IPS-20b (cell line): ENCODE data around the gene DVL2.
"Not testable (repeated sequence)": the region's sequence is repeated elsewhere in the genome, so short reads cannot be mapped to it uniquely, and the experiment has no call there.

Source experiments
- H3K27ac ChIP-seq: one replicate; pipeline ENCODE4 v1.5.1; 2013; ENCODE audit warnings: low read length
- H3K27me3 ChIP-seq: 2 replicates; pipeline ENCODE4 v1.6.1; 2013; ENCODE audit warnings: mild to moderate bottlenecking, low read length, inconsistent platforms; ENCODE audit not compliant: insufficient read depth
- H3K36me3 ChIP-seq: 2 replicates; pipeline ENCODE4 v1.6.1; 2013; ENCODE audit warnings: low read depth, mild to moderate bottlenecking, inconsistent platforms, low read length, moderate library complexity; ENCODE audit not compliant: insufficient read depth
- H3K4me1 ChIP-seq: 2 replicates; pipeline ENCODE4 v1.6.1; 2013; ENCODE audit warnings: mild to moderate bottlenecking, control low read depth, inconsistent platforms, low read length, moderate library complexity; ENCODE audit not compliant: insufficient read depth
- H3K4me3 ChIP-seq: 2 replicates; pipeline ENCODE4 v1.5.1; 2013; ENCODE audit warnings: mild to moderate bottlenecking, low read length, inconsistent platforms
- H3K9ac ChIP-seq: 2 replicates; pipeline ENCODE4 v1.6.1; 2013; ENCODE audit warnings: low read depth, mild to moderate bottlenecking, inconsistent platforms, low read length, moderate library complexity
- H3K9me3 ChIP-seq: 2 replicates; pipeline ENCODE4 v1.6.1; 2013; ENCODE audit warnings: mild to moderate bottlenecking, low read depth, low read length, inconsistent platforms; ENCODE audit not compliant: insufficient read depth

Gene DVL2

GRCh38 chr17:7252176-7253043 lies 18.1 kb upstream of the DVL2 start, which contains the start of gene ELP5:
Gene ELP5, plus strand, starts transcription at chr17:7252215. Its CDS starts 336 bp downstream, at chr17:7252551.
- peak within 1 kb of the TSS; percentile 100 for H3K27ac ChIP-seq
- peak within 1 kb of the TSS; percentile 94 for H3K9ac ChIP-seq
- H3K27me3 ChIP-seq, result no peaks in the 10 kb centered on the region
- peak within 1 kb of the TSS; percentile 92 for H3K4me3 ChIP-seq
- H3K36me3 ChIP-seq, result peaks cover 37% of the 10 kb centered on the region
- no peaks in the 10 kb centered on the region for H3K9me3 ChIP-seq
- peaks cover 7% of the 10 kb centered on the region for H3K4me1 ChIP-seq

GRCh38 chr17:7251661-7252175 lies 17.4 kb upstream of the DVL2 start, which contains the start of gene CTDNEP1:
Gene CTDNEP1, minus strand, starts transcription at chr17:7251734. Its CDS starts 438 bp downstream, at chr17:7251296.
- H3K36me3 ChIP-seq, result peaks cover 37% of the 10 kb centered on the region
- peak within 1 kb of the TSS; percentile 92 for H3K4me3 ChIP-seq
- H3K9me3 ChIP-seq, result no peaks in the 10 kb centered on the region
- peak within 1 kb of the TSS; percentile 94 for H3K9ac ChIP-seq
- H3K4me1 ChIP-seq, result peaks cover 7% of the 10 kb centered on the region
- H3K27ac ChIP-seq, result peak within 1 kb of the TSS; percentile 100
- no peaks in the 10 kb centered on the region for H3K27me3 ChIP-seq

GRCh38 chr17:7250695-7251627 lies 16.6 kb upstream of the DVL2 start:
- Histone ChIP-seq H3K4me1 (peaks cover 7% of the 10 kb centered on the region), H3K27ac (peak overlapping the region; percentile 48), H3K36me3 (peaks cover 37% of the 10 kb centered on the region), H3K9me3 (no peaks in the 10 kb centered on the region), H3K9ac (peak overlapping the region; percentile 94), H3K27me3 (no peaks in the 10 kb centered on the region), H3K4me3 (peak overlapping the region; percentile 92)

- Histone ChIP-seq H3K9me3 (no peaks in the 10 kb centered on the region), H3K36me3 (peaks cover 34% of the 10 kb centered on the region), H3K4me3 (peak overlapping the region; percentile 92; the same call in 1 of the 2 replicates), H3K27me3 (no peaks in the 10 kb centered on the region), H3K27ac (no peak overlapping the region), H3K9ac (peak overlapping the region; percentile 94; the same call in 1 of the 2 replicates), H3K4me1 (peaks cover 7% of the 10 kb centered on the region)
Measured at GRCh38 chr17:7249830-7250229, 15.5 kb upstream of the DVL2 start.

GRCh38 chr17:7249214-7249613 lies 14.9 kb upstream of the DVL2 start:
- Histone ChIP-seq H3K27ac (no peak overlapping the region), H3K4me1 (peaks cover 7% of the 10 kb centered on the region), H3K9ac (0 out of 2 replicates have a peak overlapping the region, but pooled peaks have one; percentile 27), H3K27me3 (no peaks in the 10 kb centered on the region), H3K36me3 (peaks cover 34% of the 10 kb centered on the region), H3K9me3 (no peaks in the 10 kb centered on the region), H3K4me3 (no peak overlapping the region)

- Histone ChIP-seq H3K9ac (peak overlapping the region; percentile 27; the same call in 1 of the 2 replicates), H3K4me3 (no peak overlapping the region), H3K36me3 (peaks cover 34% of the 10 kb centered on the region), H3K9me3 (no peaks in the 10 kb centered on the region), H3K27ac (no peak overlapping the region), H3K4me1 (peaks cover 7% of the 10 kb centered on the region), H3K27me3 (no peaks in the 10 kb centered on the region)
Measured at GRCh38 chr17:7248796-7249195, 14.5 kb upstream of the DVL2 start.

- H3K27me3 ChIP-seq, result no peaks in the 10 kb centered on the region
- H3K36me3 ChIP-seq, result peaks cover 30% of the 10 kb centered on the region
- H3K9me3 ChIP-seq, result no peaks in the 10 kb centered on the region
- H3K4me3 ChIP-seq, result no peak overlapping the region
- H3K4me1 ChIP-seq, result peaks cover 4% of the 10 kb centered on the region
- no peak overlapping the region for H3K9ac ChIP-seq
- no peak overlapping the region for H3K27ac ChIP-seq
Measured at GRCh38 chr17:7246779-7247178, 12.5 kb upstream of the DVL2 start.

- Histone ChIP-seq H3K4me1 (peaks cover 10% of the 10 kb centered on the region), H3K36me3 (peaks cover 40% of the 10 kb centered on the region)
- H3K9me3 ChIP-seq, H3K9ac ChIP-seq, H3K27ac ChIP-seq, H3K4me3 ChIP-seq, H3K27me3 ChIP-seq: not testable (repeated sequence)
Measured at GRCh38 chr17:7243838-7244237, 9.5 kb upstream of the DVL2 start.

- peak overlapping the region; percentile 90; the same call in 1 of the 2 replicates for H3K9ac ChIP-seq
- H3K36me3 ChIP-seq, result peaks cover 40% of the 10 kb centered on the region
- H3K27ac ChIP-seq, result peak overlapping the region; percentile 43
- peaks cover 10% of the 10 kb centered on the region; the same call in 1 of the 2 replicates for H3K4me1 ChIP-seq
- peak overlapping the region; percentile 86 for H3K4me3 ChIP-seq
- no peaks in the 10 kb centered on the region for H3K27me3 ChIP-seq
- no peaks in the 10 kb centered on the region for H3K9me3 ChIP-seq
Measured at GRCh38 chr17:7243453-7243729, 9.1 kb upstream of the DVL2 start.

GRCh38 chr17:7242717-7243452 lies 8.6 kb upstream of the DVL2 start:
- Histone ChIP-seq H3K36me3 (peaks cover 40% of the 10 kb centered on the region), H3K27ac (peak overlapping the region; percentile 92), H3K4me1 (peaks cover 10% of the 10 kb centered on the region; the same call in 1 of the 2 replicates), H3K9me3 (no peaks in the 10 kb centered on the region), H3K4me3 (peak overlapping the region; percentile 86), H3K9ac (peak overlapping the region; percentile 90), H3K27me3 (no peaks in the 10 kb centered on the region)
